Activated naive CD4-positive, alpha-beta T cell treated with anti-CD3 and anti-CD28 coated beads, Interleukin-2, amount 50 U/mL, for 24 hours (primary cell): ENCODE results near the gene GALNT14.

ENCODE experiments used
- H3K27ac Mint-ChIP-seq: one replicate; pipeline ENCODE4 v1.8.0; 2021; ENCODE audit warnings: mild to moderate bottlenecking, mixed read lengths
- H3K27me3 Mint-ChIP-seq: one replicate; pipeline ENCODE4 v1.8.0; 2021; ENCODE audit warnings: mixed read lengths
- H3K36me3 Mint-ChIP-seq: one replicate; pipeline ENCODE4 v1.8.0; 2021; ENCODE audit warnings: mixed read lengths
- H3K4me1 Mint-ChIP-seq: one replicate; pipeline ENCODE4 v1.8.0; 2021; ENCODE audit warnings: mixed read lengths
- H3K4me3 Mint-ChIP-seq: one replicate; pipeline ENCODE4 v1.8.0; 2021; ENCODE audit warnings: mild to moderate bottlenecking, mixed read lengths
- H3K9me3 Mint-ChIP-seq: one replicate; pipeline ENCODE4 v1.8.0; 2021; ENCODE audit warnings: mixed read lengths

GALNT14 gene

GRCh38 chr2:30950339-30950738, 187.9 kb downstream of the GALNT14 start:
- Mint-ChIP-seq H3K4me3 (no peak overlapping the region), H3K4me1 (no peaks in the 10 kb centered on the region), H3K27me3 (peaks cover 1% of the 10 kb centered on the region), H3K27ac (no peak overlapping the region), H3K36me3 (no peaks in the 10 kb centered on the region), H3K9me3 (no peaks in the 10 kb centered on the region)

GRCh38 chr2:30949435-30949834, 188.8 kb downstream of the GALNT14 start:
- Mint-ChIP-seq H3K4me3 (no peak overlapping the region), H3K36me3 (no peaks in the 10 kb centered on the region), H3K4me1 (no peaks in the 10 kb centered on the region), H3K27me3 (peaks cover 1% of the 10 kb centered on the region), H3K9me3 (no peaks in the 10 kb centered on the region), H3K27ac (no peak overlapping the region)

- Mint-ChIP-seq H3K36me3 (no peaks in the 10 kb centered on the region), H3K27ac (no peak overlapping the region), H3K27me3 (peaks cover 1% of the 10 kb centered on the region), H3K9me3 (no peaks in the 10 kb centered on the region), H3K4me3 (no peak overlapping the region), H3K4me1 (no peaks in the 10 kb centered on the region)
Observed at GRCh38 chr2:30948857-30949256, 189.4 kb downstream of the GALNT14 start.

GRCh38 chr2:30948130-30948529, 190.1 kb downstream of the GALNT14 start:
- Mint-ChIP-seq H3K9me3 (no peaks in the 10 kb centered on the region), H3K27me3 (peaks cover 1% of the 10 kb centered on the region), H3K4me3 (no peak overlapping the region), H3K36me3 (no peaks in the 10 kb centered on the region), H3K4me1 (no peaks in the 10 kb centered on the region), H3K27ac (no peak overlapping the region)

- Mint-ChIP-seq H3K4me1 (no peaks in the 10 kb centered on the region), H3K36me3 (no peaks in the 10 kb centered on the region), H3K27ac (no peak overlapping the region), H3K9me3 (no peaks in the 10 kb centered on the region), H3K27me3 (peaks cover 1% of the 10 kb centered on the region), H3K4me3 (no peak overlapping the region)
Observed at GRCh38 chr2:30947686-30948085, 190.6 kb downstream of the GALNT14 start.

- H3K4me3 Mint-ChIP-seq = no peak overlapping the region
- no peaks in the 10 kb centered on the region for H3K27me3 Mint-ChIP-seq
- no peak overlapping the region for H3K27ac Mint-ChIP-seq
- no peaks in the 10 kb centered on the region for H3K9me3 Mint-ChIP-seq
- no peaks in the 10 kb centered on the region for H3K36me3 Mint-ChIP-seq
- H3K4me1 Mint-ChIP-seq = no peaks in the 10 kb centered on the region
Observed at GRCh38 chr2:30942419-30942818, 195.8 kb downstream of the GALNT14 start.

- no peaks in the 10 kb centered on the region for H3K9me3 Mint-ChIP-seq
- no peaks in the 10 kb centered on the region for H3K4me1 Mint-ChIP-seq
- no peaks in the 10 kb centered on the region for H3K36me3 Mint-ChIP-seq
- no peaks in the 10 kb centered on the region for H3K27me3 Mint-ChIP-seq
- no peak overlapping the region for H3K4me3 Mint-ChIP-seq
- H3K27ac Mint-ChIP-seq = no peak overlapping the region
Observed at GRCh38 chr2:30940839-30941238, 197.4 kb downstream of the GALNT14 start.

GRCh38 chr2:30939364-30939763, 198.9 kb downstream of the GALNT14 start:
- Mint-ChIP-seq H3K27ac (no peak overlapping the region), H3K36me3 (no peaks in the 10 kb centered on the region), H3K4me1 (no peaks in the 10 kb centered on the region), H3K9me3 (no peaks in the 10 kb centered on the region), H3K4me3 (no peak overlapping the region), H3K27me3 (no peaks in the 10 kb centered on the region)

GRCh38 chr2:30938196-30938595, 200.0 kb downstream of the GALNT14 start:
- H3K27me3 Mint-ChIP-seq = no peaks in the 10 kb centered on the region
- H3K27ac Mint-ChIP-seq = no peak overlapping the region
- H3K9me3 Mint-ChIP-seq = no peaks in the 10 kb centered on the region

GRCh38 chr2:30936977-30937376, 201.3 kb downstream of the GALNT14 start:
- no peak overlapping the region for H3K4me3 Mint-ChIP-seq
- H3K27me3 Mint-ChIP-seq = no peaks in the 10 kb centered on the region
- no peaks in the 10 kb centered on the region for H3K36me3 Mint-ChIP-seq
- H3K4me1 Mint-ChIP-seq = no peaks in the 10 kb centered on the region
- no peak overlapping the region for H3K27ac Mint-ChIP-seq
- H3K9me3 Mint-ChIP-seq = no peaks in the 10 kb centered on the region

More at GRCh38 chr2:30938196-30938595, 200.0 kb downstream of the GALNT14 start:
- H3K36me3 Mint-ChIP-seq = no peaks in the 10 kb centered on the region
- no peak overlapping the region for H3K4me3 Mint-ChIP-seq
- H3K4me1 Mint-ChIP-seq = no peaks in the 10 kb centered on the region

GRCh38 chr2:30935795-30936194, 202.4 kb downstream of the GALNT14 start:
- Mint-ChIP-seq H3K9me3 (no peaks in the 10 kb centered on the region), H3K4me1 (no peaks in the 10 kb centered on the region), H3K4me3 (no peak overlapping the region), H3K27me3 (no peaks in the 10 kb centered on the region), H3K36me3 (no peaks in the 10 kb centered on the region), H3K27ac (no peak overlapping the region)

- Mint-ChIP-seq H3K27ac (no peak overlapping the region), H3K36me3 (no peaks in the 10 kb centered on the region), H3K27me3 (no peaks in the 10 kb centered on the region), H3K4me3 (no peak overlapping the region), H3K9me3 (no peaks in the 10 kb centered on the region), H3K4me1 (no peaks in the 10 kb centered on the region)
Observed at GRCh38 chr2:30934066-30934465, 204.2 kb downstream of the GALNT14 start.

- H3K4me1 Mint-ChIP-seq = no peaks in the 10 kb centered on the region
Observed at GRCh38 chr2:30933496-30933895, 204.7 kb downstream of the GALNT14 start.

GRCh38 chr2:30932870-30933269, 205.4 kb downstream of the GALNT14 start:
- Mint-ChIP-seq H3K36me3 (no peaks in the 10 kb centered on the region), H3K4me3 (no peak overlapping the region), H3K27ac (no peak overlapping the region), H3K9me3 (no peaks in the 10 kb centered on the region), H3K27me3 (no peaks in the 10 kb centered on the region), H3K4me1 (no peaks in the 10 kb centered on the region)

More at GRCh38 chr2:30933496-30933895, 204.7 kb downstream of the GALNT14 start:
- no peak overlapping the region for H3K27ac Mint-ChIP-seq
- H3K27me3 Mint-ChIP-seq = no peaks in the 10 kb centered on the region
- H3K4me3 Mint-ChIP-seq = no peak overlapping the region
- H3K36me3 Mint-ChIP-seq = no peaks in the 10 kb centered on the region
- no peaks in the 10 kb centered on the region for H3K9me3 Mint-ChIP-seq

- Mint-ChIP-seq H3K27ac (no peak overlapping the region), H3K9me3 (no peaks in the 10 kb centered on the region), H3K4me1 (no peaks in the 10 kb centered on the region), H3K4me3 (no peak overlapping the region), H3K27me3 (no peaks in the 10 kb centered on the region), H3K36me3 (no peaks in the 10 kb centered on the region)
Observed at GRCh38 chr2:30931841-30932407, 206.3 kb downstream of the GALNT14 start.

GRCh38 chr2:30930716-30931115, 207.5 kb downstream of the GALNT14 start:
- Mint-ChIP-seq H3K27ac (no peak overlapping the region), H3K4me3 (no peak overlapping the region), H3K4me1 (no peaks in the 10 kb centered on the region), H3K27me3 (no peaks in the 10 kb centered on the region), H3K9me3 (no peaks in the 10 kb centered on the region), H3K36me3 (no peaks in the 10 kb centered on the region)

GRCh38 chr2:30927465-30928075, 210.7 kb downstream of the GALNT14 start:
- H3K4me1 Mint-ChIP-seq = no peaks in the 10 kb centered on the region
- no peaks in the 10 kb centered on the region for H3K36me3 Mint-ChIP-seq
- H3K9me3 Mint-ChIP-seq = no peaks in the 10 kb centered on the region
- no peak overlapping the region for H3K4me3 Mint-ChIP-seq
- H3K27ac Mint-ChIP-seq = no peak overlapping the region
- H3K27me3 Mint-ChIP-seq = peaks cover 1% of the 10 kb centered on the region
